ENCODE results near the gene SAT2.
A peak's percentile ranks its signal among the peaks of the same experiment; 100 is the strongest.
"Not testable (repeated sequence)": the region's sequence is repeated elsewhere in the genome, so short reads cannot be mapped to it uniquely, and the experiment has no call there.

SAT2 gene

DNA sequence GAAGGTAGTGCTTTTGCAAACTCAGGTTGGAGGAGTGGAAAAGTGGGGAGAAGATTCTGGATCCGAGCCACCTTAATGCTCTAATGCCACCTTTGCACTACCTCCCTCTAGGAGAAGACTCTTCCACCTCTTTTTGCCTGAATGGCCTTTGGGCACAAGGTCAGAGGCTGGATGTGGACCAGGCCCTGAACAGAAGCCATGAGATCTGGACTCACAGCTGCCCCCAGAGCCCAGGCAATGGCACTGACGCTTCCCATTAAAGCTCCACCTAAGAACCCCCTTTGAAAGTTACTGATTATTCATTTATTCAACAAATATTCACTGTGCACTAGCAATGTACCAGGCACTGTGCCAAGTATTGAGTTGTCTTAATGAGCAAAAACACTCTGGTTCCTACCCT lies 5.5 kb upstream of the SAT2 start:
- DNase-seq, result no peak

DNA sequence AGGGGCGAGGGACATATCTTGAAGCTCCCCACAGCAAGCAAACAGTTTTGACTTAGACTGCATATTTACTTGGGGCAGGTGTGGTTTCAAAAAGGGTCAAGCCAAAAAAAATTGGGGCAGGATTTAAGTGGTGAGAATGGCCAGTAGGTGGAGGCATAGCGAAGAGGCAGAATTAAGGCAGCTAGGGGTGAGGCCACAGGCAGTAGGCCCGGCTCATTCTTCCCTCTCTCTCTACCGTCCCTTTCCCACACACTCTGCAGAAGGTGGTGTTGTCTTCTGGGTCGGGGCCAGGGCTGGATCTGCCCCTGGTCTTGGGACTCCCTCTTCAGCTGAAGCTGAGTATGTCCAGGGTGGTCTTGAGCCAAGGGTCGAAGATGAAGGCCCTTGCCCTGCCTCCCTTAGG lies 4.9 kb upstream of the SAT2 start:
- no peak for DNase-seq

DNA sequence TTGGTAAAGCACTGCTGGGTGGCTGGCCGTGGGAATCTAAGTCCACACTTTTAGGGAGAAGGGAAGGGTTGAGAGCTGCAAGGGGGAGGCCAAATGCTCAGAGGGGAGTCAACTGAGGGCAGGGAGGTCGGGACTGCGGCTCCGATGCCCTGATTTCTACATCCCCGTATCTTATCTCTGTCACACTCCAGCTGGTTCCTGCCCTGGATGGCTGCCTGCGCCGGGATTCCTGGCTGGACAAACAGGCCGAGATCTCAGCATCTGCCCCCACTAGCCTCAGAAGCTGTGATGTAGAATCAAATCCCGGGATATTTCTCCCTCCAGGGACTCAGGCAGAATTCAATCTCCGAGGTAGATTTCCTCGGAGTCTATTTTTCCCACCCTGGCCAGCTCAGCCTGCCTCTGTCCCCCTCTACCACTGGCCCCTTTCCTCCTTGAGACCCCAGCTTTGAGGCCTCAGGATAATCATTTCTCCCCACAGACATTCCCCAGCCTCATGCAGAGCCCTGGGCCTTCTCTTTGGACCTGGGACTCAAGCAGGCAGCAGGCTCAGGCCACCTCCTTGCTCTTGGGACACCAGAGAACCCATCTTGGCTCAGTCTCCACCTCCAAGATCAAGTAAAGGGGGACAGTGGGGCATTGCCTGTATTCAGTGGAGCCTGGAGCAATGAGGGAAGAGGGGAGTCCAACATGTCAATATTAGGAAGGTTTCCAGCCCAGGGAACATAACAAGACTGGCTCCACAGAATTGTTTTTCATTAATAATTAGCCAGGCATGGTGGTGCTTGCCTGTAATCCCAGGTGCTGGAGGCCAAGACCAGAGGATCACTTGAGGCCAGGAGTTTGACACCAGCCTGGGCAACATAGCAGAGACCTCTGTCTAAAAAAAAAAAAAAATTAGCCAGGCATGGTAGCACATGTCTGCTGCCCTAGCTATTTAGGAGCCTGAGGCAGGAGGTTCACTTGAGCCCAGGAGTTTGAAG lies 4.1 kb upstream of the SAT2 start:
- DNase-seq, result no peak

DNA sequence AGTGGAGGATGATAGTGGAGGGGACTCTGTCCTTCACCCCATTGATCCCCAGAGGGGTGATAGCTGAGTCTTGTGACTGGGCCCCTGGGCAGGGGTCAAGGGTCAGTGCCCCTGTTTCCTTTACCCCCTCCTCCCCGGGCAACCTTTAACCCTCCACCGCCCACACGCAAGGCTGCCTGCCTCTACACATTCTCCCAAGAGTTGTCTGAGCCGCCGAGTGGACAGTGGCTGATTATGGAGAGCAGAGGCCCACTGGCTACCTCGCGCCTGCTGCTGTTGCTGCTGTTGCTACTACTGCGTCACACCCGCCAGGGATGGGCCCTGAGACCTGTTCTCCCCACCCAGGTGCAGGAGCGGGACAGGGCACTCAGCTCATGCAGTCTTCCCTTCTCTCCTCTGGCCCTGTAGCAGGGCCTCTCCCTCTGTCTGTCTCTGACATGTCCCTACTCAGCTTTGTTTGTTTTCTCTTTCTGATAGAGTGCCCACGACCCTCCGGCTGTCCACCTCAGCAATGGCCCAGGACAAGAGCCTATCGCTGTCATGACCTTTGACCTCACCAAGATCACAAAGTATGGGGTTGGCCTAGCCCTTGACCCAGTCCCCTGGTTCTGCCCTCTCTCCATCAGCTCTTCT lies 2.4 kb upstream of the SAT2 start, which contains the start of gene SHBG:
Gene SHBG, plus strand, starts transcription at position 197 of the 633 bp plus-strand sequence. Its CDS starts 38 bp downstream, at position 235.
- DNase-seq, result no peak

DNA sequence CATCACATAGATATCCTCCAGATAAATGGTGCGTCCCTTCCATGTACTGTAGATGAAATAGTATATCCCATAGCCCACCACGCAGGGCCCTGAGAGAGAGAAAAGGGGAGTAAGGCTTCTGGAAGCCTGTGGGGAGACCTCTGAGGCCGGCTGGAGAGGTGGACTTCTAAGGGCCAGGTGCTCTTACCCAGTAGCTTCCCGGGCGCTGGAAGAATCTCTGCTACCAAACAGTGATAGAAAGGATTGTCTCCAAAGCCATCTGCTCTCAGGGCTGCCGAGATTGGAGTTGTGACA lies 718 bp downstream of the SAT2 start:
- no peak for DNase-seq

DNA sequence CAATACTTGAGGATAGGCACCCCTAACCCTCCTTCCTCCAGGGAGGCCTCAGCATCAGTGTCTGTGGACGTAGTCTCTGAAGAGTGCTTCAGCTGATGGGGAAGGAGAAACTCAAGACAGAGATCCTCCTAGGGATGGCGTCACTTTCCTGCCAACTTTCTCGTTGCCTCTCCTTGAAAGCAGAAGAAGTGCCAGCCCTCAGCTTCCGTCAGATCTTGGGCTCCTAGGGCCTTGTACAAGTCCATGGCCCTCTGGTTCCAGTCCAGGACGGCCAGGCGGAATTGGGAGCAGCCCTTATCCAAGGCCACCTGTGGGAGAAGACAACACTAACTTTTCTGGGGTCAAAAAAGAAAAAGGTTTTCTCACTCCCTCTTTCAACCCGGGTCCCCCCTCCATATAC lies 1.3 kb downstream of the SAT2 start:
- DNase-seq, result no peak

DNA sequence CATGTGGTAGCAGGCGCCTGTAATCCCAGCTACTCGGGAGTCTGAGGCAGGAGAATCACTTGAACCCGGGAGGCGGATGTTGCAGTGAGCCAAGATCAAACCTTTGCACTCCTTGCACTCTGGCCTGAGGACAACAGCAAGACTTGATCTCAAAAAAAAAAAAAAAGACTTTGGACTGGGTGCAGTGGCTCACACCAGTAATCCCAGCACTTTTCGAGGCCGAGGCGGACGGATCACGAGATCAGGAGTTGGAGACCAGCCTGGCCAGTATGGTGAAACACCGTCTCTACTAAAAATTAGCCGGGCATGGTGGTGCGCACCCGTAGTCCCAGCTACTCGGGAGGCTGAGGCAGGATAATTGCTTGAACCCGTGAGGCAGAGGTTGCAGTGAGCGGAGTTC lies 1.9 kb downstream of the SAT2 start:
- DNase-seq, result not testable (repeated sequence)

DNA sequence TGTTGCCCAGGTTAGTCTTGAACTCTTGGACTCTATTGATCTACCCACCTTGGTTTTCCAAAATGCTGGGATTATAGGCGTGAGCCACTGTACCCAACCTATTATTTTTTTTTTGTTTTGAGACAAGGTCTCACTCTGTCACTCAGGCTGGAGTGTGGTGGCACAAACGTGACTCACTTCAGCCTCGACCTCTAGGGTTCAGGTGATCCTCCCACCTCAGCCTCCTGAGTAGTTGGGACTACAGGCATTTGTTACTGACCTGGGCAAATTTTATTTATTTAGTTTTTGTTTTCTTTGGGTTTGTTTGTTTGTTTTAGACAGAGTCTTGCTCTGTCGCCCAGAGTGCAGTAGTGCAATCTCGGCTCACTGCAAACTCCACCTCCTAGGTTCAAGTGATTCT lies 4.0 kb downstream of the SAT2 start:
- DNase-seq, result no peak

DNA sequence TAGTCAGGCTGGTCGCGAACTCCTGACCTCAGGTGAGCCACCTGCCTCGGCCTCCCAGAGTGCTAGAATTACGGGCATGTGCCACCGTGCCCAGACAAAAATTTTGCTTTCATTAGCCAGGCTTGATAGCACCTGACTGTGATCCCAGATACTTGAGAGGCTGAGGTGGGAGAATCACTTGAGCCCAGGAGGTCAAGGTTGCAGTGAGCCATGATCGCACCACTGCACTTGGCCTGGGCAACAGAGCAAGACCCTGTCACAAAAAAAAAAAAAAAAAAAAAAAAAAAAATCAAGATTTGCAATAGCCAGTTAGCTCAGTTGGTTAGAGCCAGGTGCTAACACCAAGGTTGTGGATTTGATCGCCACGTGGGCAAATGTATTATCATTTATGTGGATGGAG lies 6.8 kb downstream of the SAT2 start:
- no peak for DNase-seq

DNA sequence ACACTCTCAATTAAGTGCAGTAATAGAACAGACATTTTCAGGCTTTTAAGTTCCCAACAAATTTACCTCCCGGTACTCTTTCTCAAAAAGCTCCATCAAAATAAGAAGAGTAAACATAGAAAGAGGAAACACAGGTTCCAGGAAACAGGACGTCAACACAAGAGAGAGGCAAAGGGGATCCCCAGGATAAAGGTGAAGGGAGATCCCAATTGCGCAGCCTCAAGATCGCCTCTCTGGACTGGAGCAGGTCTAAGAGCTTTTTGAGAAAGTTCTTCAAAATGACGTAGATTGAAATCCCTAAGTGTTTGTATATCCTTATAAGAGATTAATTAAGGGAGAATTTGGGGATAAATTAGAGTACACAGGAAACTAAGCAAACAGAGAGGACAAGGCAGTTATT lies 9.0 kb downstream of the SAT2 start:
- DNase-seq, result no peak

DNA sequence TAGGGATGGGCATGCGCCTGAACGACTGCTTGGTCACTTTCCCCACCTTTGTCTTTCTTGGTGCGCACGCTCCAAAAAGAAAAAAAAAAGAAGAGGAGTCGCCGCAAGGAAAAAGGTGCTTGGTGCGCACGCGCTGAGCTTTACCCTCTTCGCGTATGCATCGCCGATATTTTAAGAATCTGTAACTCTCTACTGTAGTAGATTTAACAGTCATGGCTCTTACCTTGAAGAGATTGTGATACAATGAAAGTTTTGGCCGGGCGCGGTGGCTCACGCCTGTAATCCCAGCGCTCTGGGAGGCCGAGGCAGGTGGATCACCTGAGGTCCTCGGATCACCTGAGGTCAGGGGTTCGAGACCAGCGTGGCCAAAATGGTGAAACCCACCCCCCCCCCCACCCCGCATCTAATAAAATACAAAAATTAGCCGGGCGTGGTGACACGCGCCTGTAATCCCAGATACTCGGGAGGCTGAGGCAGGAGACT lies 12.3 kb downstream of the SAT2 start:
- no peak for DNase-seq

DNA sequence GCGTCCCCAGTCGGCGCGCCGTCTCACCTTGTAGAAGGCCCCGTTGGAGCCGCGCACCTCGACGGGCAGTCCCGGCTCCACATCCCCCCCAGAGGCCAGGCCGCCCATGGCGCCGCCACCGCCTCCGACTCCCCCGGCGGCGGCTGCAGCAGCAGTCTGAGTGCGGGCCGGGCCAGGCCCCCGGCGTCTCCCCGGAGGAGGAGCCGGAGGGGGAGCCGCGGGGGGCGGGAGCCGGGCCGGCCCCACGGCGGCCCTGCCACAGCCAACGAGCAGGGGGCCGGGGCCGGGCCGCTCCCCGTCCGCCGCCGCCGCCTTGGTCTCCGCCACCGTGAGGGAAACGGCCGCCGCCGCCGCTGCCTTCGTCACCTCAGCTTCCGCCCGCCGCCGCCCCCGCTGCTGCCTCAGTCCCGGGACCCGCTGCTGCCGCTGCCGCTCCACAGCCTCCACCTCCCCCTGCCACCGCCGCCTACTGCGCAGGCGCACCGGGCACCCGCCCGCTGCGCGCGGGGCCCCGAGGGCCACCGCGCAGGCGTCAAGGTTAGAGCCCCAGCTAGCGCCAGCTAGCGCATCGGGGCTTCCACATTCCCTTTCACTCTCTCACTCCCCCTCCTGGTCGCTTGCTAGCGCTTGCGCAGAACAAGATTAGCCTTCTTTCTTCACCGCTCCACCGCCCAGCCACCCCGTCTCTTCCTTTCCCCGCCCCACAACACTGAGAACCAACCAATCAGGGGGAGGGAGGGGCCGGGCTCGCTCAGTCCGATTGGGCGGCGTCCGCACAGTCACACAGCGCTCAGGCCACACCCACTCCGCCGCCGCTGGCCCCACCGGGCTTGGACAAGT lies 13.0 kb downstream of the SAT2 start, which contains the start of gene FXR2:
Gene FXR2, minus strand, starts transcription at position 473 of the 840 bp plus-strand sequence. Its CDS starts 365 bp downstream, at position 108.
- DNase-seq, result peak; percentile 99

DNA sequence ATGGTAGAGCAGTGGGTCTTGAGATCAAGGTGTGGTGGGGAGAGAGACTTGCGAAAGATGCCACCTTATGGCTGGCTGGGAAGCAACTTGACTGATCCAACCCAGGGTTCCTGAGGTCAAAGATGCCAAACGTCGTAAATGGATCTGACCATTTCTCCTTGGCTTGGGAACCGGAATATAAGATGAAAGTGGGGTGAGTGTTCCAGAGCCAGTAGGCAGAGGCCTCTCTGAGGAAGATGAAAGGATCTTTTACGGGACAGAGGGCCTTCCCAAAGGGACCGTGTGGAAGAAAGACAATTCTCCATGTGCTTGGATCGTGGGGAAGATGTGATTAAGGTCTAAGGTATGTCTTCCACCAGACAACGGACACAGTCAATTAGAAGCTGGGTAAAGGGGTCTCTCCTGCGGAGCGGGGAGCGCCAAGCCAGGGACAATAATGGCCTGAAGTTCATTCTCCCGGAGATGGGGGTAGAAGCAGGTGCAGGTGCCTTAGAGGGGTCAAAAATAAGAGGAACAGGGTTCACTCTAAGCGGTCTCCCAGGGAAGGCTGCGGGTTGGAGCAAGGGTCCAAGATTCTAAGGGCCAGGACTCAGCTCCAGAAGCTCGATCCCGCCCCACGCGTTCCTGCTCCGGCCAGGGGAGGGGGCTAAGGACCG lies 13.7 kb downstream of the SAT2 start:
- DNase-seq, result no peak

DNA sequence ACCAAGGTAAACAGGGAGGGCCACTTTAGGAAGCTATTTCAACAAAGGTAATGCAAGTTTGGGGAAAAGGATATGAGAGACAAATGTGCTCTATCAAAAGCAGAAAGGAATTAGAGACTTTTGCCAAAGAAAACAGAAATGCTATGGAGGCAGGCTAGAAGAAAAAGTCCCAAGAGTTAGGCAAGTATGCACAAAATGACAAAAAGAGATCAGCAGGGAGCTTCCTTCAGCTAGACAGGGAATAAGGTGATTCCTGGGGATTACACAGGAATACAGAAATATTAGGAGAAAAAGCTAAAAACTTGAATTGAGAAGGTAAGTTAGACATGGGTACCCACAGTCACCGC lies 15.4 kb downstream of the SAT2 start:
- DNase-seq, result no peak

DNA sequence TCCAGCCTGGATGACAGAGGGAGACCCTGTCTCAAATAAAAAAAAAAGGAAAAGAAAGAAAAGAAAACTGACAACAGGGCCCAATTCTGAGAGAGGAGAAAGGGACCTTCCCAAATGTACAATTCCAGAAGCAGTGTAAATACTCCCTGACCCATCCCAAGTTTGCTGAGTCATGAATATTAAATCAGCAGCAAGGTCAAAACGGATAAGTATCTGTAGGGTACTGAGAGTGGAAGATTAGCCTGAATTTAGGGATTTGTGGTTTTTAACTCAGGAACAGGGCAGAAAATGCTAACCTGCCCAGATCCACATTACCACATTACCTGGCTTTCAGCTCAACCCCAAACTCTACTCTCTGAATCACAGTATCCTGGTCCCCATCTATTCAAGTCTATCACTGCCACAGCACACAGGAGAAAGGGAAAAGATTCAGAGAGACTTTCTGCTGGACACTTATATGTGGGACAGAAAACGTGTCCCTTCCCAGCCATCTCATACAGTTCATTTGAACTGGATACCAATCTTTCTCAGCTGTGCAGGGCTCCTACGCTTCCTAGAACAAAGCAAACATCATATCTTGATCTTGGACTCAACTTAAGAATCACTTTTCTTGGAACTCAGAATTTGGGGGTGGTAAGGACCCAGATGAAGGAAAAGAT lies 15.9 kb downstream of the SAT2 start:
- no peak for DNase-seq

DNA sequence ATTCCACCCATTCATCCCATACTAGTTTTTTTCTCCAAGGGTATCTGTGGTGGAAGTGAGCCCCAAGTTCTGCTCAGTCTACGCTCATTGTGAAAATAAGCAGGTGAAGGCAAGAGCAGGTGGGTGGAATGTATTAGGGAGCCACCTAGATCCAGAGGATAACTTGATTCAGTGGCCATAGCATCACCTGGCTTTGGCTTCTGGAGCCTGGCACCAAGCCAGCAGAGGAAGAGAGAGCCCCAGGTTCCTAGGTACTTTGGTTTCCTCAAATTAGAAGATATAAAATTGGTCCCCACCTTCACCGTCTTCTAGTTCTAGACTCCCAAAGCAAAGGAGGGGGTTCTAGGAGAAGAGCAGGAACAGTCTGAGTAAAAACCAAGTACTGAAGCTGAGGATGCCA lies 17.0 kb downstream of the SAT2 start:
- DNase-seq, result no peak

DNA sequence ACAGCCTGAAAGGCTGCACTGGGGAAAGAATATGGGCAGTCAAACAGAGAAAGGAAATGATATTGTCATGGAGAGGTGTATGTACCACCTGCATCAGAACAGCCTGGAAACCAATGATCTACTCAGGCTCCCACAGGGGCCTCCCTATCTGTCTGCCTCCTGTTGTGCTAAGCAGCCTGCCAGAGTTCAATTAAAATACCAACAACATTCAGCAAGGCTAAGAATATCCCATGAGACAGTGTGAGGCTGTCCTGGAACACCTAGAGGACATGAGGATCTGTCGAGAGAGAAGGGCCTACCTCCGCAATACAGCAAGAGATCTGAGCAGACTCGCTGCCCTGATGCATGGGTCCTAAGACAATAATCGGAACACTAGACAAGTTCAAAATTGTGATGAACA lies 21.3 kb downstream of the SAT2 start:
- DNase-seq, result no peak

DNA sequence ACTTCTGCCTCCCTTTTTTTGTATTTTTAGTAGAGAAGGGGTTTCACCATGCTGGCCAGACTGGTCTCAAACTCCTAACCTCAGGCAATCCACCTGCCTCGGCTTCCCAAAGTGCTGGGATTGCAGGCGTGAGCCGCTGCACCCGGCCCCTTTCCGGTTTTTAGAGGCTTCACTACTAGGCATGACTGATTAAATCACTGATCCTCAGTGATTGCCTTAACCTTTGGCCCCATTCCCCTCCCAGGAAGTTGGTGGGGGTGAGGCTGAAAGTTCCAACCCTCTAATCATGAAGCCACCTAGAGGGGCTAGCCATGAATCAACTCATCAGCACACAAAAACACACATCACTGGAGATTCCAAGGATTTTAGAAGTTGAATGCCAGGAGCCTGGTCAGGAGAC lies 30.1 kb downstream of the SAT2 start:
- not testable (repeated sequence) for DNase-seq

DNA sequence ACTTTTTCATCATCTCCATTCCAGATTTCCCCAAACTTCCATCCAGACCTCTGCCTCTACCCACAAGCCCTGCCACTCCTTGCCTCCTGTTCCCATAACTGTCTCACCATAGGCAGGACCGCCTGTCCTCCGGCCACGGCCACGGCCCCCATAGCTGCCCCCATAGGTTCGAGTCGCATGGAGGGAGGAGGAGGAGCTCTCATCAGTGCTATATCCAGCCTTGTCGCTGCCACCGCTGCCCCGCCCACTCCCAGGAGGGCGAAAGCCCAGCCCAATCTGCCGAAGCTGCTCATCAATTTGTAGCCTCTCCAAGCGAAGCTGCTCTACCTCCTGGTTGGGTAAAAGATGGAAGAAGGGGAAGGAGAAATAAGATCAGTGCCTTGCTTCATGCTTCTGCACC lies 34.3 kb downstream of the SAT2 start:
- DNase-seq, result no peak

DNA sequence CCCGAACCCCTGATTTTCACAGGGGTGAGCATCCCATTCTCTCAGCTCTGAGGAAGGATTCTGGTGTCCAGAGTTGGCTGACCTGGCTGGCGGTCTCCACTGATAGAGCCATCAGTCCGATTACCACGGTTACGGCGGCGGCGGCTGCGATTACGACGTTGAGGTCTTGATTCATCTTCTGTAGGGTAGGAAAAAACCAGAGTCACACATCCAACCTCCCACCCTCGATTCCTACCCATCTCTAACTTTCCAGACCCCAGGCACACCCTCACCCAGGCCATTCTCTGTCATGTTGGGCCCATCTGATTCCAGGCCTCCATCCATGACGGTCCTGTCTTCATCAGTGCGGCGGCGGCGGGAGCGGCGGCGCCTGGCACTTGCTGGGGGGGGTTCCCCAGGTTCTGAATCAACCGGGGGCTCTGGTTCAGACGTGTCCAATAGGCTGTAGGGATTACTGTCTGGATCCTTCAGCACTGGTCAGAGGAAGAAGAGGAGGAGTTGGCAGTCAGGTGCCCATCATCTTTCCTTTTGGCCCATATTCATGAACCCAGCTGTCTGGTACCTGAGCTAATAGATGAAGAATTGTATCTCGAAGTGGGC lies 35.1 kb downstream of the SAT2 start:
- DNase-seq, result no peak

DNA sequence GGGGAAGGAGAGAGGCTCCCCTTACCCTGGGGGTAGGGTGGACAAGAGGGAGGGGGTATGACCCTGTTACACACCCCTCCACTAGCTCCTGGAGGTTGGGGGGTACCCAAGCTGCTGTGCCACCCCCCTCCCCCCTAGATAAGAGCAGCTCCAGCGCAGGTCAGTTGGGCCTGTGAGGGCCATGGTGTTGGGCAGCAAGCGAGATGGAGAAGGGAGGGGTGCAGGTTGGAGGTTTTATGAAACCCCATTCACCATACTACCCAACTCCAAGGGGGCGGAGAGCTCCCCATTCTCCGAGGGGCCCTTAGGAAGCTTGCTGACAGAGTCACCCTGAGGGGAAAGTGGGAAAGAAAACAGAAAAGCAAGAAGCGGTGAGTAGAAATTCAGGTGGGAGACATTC lies 36.0 kb downstream of the SAT2 start:
- DNase-seq, result no peak

DNA sequence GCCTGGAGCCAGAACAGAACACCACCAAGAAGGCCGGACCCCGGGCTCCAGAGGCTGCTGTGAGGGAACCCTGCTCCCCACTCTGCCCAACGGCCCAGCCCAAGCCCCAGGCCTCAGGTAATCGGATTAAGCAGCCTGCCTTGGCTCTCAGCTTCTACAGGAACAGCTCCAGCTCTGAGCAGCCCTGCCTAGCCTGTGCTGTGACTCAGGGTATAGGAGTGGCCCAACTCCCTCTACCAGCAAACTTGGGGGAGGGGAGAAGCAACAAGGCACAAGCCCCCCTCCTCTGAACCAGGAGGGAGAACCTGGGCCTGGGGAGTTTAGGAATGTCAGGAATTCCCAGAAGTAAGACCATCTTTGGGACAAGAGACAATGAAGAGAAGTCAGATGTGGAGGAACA lies 36.9 kb downstream of the SAT2 start:
- no peak for DNase-seq

Measured in NCI-H446 treated with DMSO at 0.1 percent for 48 hours (cell line).